GM21528 (cell line): ENCODE measurements around the gene BTRC.

Experiments
- ATAC-seq: cut with Tn5 transposase; IDR thresholded peaks from one replicate; pipeline ENCODE4 v1.9.1; 2021; ENCODE audit warnings: mild to moderate bottlenecking, moderate library complexity; ENCODE audit not compliant: unreplicated experiment, low FRiP score

BTRC gene

GRCh38 chr10:101466016-101466912 is 112.3 kb downstream of the BTRC start:
- no peak for ATAC-seq

DNA sequence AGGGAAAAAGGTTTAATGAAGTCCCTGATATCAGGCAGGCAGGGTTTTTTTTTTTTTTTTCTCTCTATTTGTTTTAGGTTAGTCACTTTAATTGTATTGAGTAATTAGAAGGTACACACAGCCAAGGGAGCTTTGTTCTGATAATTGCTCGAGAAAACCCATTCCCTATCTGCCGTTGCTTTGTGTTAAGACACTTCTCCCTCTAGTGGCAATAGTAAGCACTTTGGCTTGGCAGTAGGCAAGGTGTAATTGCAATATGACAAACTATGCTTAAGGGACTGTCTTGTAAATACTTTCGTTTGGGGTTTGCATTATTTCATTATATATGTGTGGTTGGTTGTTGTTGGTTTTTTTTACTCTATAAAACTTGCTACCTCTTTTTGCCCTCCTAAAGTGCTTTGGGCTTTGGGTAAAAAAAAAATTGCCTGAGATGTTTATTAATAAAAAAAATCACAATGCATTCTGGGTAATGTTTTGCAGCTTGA is 113.4 kb downstream of the BTRC start:
- no peak for ATAC-seq

DNA sequence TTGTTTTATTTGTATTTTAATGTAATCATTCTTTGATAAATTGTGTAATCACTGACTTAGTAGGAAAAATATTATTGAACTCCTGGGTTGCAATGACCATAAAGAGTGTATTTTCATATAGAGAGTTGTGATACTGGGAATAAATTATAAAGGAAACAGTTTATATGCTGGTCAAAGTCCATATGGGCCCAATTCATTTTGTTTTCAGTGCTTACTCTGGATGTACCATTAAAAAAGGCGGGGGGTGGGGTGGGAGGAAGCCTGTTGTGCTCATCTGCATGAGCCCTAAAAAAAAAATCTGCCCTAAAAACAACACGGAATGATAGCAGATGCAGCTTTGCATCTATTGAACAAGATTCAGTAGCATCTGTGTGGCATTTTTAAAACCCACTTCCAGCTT is 114.2 kb downstream of the BTRC start:
- no peak for ATAC-seq

- no peak for ATAC-seq
Observed at GRCh38 chr10:101476383-101476782, 122.4 kb downstream of the BTRC start.

DNA sequence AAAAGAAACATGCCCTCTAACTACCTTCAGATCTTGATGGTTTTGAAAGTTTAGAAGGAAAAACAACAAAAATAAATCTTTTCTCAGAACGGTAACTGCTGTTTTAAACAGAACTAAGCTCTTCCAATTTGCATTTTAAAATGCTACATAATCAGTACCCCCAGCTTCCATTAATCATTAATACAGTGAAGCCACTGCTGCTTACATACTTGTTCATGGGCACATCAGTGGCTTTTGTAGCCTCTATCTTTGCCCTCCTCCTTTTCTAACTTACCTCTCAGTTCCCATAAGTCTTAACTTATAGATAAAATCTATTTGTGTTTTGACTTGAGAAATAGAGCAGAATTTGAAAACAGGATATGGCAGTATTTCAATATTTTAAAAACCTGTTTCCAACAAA is 125.0 kb downstream of the BTRC start:
- no peak for ATAC-seq

- no peak for ATAC-seq
Observed at GRCh38 chr10:101481256-101481655, 127.3 kb downstream of the BTRC start.

DNA sequence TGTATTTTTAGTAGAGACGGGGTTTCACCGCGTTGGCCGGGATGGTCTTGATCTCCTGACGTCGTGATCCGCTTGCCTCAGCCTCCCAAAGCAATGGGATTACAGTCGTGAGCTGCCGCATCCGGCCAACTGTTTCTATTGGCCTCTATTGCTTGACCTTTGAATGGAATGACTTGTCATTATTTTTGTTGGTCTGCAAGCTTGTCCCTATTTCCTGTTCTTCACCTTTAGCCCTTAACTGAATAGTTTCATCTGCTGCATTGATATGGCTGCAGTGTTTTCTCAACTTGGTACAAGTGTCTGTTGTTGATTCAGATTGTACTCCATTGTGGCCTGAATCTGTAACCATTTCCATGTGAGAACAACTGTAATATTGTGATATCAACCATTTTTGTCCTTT is 128.6 kb downstream of the BTRC start:
- no peak for ATAC-seq

- ATAC-seq: no peak
Observed at GRCh38 chr10:101484175-101484745, 130.3 kb downstream of the BTRC start.

DNA sequence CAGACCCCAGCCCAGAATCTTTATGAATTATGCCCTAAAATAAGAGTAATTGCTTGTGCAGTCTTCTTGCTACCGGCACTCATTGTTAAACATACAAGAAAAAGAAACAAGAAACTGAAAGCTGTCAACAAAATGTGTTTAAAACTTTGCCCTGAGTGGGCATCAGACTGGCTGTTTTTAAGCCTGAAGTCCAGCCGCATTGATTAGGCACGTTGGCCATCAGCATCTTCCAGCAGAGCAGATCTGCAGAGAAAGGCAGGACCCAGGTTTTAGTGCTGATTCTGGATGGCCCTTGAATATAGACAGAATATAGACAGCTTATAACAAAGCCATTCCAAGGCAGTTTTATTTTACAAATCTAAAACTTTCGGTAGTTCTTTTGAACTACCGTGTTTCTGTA is 131.2 kb downstream of the BTRC start:
- ATAC-seq: no peak

DNA sequence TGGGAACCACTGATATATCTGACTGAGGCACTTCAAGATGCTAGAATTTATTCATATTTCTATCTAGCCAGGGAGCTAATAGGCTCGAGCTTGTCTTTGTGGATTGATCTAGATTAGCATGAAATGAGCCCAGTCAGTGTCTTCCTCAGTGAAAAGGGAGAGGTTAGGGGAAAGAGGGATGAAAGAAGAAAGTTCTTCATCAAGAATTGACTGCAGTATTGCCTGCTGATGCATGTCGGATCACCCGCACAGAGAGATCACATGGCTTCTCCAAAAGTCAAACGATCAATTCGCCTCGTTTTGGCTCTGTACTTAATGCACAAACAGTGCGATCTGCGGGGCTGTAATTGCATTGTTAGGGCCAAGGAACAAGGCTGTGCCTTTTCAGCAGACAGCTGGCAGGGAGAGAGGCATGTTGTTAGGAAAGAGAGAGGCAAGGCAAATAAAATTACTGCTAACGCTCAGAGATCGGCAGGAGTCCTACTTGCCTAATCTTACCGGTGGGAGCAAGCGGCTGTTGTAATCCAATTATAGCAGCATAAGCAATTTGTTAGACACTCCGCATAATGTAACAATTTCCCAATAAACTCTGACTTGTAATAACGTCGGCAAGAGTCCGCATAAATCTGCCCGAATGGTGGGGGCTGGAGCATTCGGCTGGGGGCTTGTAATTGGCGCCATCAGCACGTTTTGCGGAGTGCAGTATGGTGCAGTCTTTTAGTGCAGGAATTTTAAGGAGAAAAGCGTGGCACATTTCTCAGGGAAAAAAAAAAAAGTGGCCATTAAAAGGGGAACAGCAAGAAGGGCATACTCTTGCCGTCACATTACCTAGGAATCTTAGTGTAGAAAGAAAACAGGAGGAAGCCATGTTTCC is 132.0 kb downstream of the BTRC start:
- no peak for ATAC-seq

DNA sequence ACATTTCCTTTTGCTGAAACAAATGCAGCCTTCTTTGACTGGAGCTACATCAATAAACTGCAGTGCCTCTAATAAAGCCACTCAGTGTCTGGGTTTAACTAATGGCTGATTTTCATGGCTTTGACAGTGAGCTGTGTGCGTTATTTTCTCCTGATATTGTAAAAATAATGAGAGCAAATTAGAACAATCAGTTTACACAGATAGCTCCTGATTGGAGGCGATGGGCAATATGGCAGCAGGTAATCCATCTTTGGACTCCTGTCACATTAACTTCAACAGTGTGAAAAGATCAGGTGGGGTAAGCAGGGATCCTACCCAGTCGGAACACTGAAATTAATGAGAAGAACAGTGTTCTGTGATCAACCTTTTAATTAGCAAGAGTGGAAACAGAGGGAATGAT is 133.4 kb downstream of the BTRC start:
- no peak for ATAC-seq

- ATAC-seq: no peak
Observed at GRCh38 chr10:101489355-101489754, 135.4 kb downstream of the BTRC start.

GRCh38 chr10:101490026-101490425 is 136.1 kb downstream of the BTRC start:
- no peak for ATAC-seq

- ATAC-seq: no peak
Observed at GRCh38 chr10:101492205-101492604, 138.2 kb downstream of the BTRC start.

GRCh38 chr10:101492814-101493213 is 138.8 kb downstream of the BTRC start:
- ATAC-seq: no peak

- ATAC-seq: no peak
Observed at GRCh38 chr10:101493249-101493648, 139.3 kb downstream of the BTRC start.

DNA sequence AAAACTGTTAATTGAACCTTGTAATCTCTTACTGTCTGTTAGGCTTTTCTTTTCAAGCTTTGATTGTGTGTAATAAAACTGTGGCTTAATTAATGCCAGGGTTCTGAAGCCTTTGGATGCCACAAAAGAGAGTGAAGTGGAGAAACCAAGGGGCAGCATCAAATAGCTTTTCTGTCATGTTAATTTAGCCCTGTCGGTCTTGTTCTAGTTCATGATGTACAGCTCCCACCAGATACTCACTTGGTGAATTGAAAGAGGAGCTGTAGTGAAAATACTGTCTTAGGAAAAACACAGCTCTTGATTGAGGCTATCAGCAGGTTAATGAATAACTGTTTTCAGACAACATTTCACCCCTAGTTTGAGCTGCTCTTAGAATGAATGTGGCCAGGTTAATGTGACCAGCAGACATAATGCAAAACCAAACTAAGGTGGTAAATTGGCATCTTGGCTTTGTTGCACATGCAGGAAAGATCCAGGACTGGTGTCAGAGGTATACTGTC is 139.9 kb downstream of the BTRC start:
- no peak for ATAC-seq

GRCh38 chr10:101494650-101495049 is 140.7 kb downstream of the BTRC start:
- ATAC-seq: no peak

- ATAC-seq: no peak
Observed at GRCh38 chr10:101495324-101495925, 141.5 kb downstream of the BTRC start.

GRCh38 chr10:101504438-101504837 is 150.5 kb downstream of the BTRC start:
- no peak for ATAC-seq
